GM04503 (cell line): ENCODE data around the gene BEND5.

Experiments
- DNase-seq: peaks from one replicate; pipeline ENCODE4 v3.0.0-alpha.2; 2012; ENCODE audit warnings: low read depth

Gene BEND5

DNA sequence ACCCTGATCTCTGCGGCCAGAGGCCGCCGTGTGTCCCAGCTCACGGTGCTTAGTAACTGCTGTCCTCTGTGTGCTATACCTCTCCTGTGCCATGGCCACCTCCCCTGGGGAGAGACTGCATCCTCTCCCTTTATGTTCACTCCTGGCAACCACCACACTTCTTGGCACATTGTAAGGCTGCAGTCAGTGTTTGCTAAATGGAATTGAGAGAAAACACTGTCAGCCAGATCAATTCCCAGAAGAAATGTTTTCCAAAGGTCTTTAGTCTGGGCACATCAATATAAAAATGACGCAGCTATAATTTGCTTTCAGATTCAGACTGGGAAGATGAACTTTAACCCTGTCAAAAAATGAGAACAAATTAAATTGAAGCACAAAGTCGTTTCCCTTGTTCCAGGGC, 96.8 kb downstream of the BEND5 start:
- no peak for DNase-seq

DNA sequence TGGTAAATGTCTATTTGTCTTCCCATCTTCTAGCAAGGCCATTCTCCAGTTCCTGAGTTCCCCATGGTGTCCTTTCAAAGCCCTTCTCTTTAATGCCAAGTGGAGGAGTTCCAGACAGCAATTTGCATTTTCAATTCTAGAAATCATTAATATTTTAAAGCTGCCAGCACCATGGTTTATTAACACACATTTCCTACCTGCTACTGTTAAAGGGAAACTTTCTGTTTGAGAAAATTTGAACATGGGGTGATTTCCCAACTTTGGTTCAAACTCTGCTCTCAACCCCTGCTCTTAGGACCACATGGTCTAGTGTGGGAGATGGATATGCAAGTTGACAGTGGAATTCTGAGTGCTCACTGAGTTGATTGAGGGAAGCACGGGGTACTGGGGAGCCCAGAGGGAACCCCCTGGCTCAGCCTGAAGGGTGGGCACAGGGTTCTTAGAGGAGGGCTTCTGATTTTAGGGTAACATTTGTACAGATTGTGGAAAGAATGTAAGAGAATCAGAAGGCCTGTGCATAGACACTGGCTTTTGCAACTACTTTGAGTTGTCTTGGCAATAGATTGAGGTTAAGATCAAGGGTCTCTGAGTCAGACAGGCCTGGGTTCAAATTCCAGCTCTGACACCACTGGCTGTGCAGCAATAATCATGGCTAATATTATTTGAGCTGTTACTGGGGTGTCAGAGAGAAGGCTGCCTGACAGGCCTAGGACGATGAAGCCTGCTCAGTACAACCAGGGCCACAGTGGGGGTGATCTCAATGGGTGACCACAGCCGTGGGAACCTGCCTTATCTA, 97.8 kb downstream of the BEND5 start:
- no peak for DNase-seq
